Middle frontal gyrus (tissue), 1 donor: ENCODE measurements around the gene PLEKHA4.
"Not testable (repeated sequence)": the region's sequence is repeated elsewhere in the genome, so short reads cannot be mapped to it uniquely, and the experiment has no call there.

ENCODE experiments used
- DNase-seq: peaks from one replicate; pipeline ENCODE4 v3.0.0-alpha.2; 2015; ENCODE audit warnings: low spot score; ENCODE audit errors: extremely low spot score

Gene PLEKHA4

GRCh38 chr19:48867123-48867745 lies 1.2 kb downstream of the PLEKHA4 start:
- DNase-seq = no peak

GRCh38 chr19:48866692-48867091 lies 1.7 kb downstream of the PLEKHA4 start:
- DNase-seq = no peak

DNA sequence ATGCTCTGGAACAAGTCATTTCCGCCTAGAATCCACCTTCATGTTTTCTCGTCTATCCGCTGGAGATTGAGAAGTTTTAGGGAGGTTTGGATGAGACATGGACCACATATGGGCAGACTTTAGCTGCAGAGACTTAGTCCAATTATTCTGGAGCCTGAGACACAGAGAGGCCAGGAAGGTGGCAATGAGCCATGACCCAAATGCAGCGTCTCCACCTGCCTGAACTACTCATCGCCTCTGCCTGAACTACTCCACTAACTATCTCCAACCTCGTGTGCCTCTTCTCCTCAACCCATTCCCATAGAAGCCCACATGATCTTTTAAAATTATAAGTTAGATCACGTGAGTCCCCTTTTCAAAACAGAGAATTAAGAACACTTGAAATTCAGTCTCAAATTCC lies 5.6 kb downstream of the PLEKHA4 start:
- no peak for DNase-seq

DNA sequence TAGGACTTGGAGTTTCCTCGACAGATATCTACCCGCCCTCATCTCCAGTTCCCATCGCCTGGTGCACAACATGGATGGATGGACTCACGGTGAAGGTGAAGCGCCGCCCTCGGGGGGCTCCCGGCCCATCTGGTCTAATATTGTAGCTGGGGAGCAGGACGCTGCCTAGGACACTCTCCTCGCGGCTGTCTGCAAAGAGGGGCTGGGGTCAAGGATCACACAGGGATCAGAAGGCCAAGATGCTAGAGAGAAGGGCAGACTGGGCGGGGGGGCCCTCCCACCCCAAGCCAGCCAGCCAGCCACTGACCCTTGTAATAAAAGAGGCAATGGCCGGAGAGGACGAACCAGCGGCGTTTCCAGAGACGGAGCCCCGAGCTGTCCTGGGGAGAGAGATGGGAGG lies 7.1 kb downstream of the PLEKHA4 start:
- DNase-seq = no peak

GRCh38 chr19:48859711-48860572 lies 8.5 kb downstream of the PLEKHA4 start:
- no peak for DNase-seq

DNA sequence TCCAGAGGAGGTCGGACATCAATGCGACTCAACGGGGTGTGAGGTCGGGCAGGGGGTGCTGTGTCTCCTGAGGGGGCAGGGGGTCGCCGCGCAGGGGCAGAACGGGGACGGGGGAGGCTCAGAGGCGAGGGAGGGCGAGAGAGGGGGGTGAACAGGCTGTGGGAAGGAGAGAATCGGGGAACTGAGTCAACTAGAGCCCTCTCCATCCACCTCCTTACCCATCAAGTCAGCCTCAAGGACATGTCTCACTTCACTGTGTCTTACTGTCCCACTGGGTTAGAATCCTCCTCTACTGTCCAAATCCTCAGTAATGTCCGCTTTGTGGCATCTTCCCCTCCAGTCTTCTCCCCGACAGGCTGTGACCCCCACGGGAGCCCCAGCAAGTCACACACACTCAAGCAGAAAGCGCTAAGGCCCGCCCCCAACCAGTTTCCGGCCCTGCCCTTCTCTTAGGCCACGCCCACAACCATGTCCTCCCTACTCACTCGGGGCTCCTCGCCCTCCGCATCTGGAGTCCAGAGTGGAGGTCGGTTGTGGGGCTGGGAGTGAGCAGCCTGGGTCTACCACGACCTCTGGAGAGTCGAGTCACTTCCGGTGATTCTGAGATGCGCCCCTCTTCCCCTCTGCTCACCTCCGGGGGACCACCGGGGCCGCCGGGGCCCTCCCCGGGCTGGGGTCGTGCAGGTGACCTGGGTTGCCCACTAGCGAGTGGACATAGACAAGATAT lies 9.3 kb downstream of the PLEKHA4 start:
- DNase-seq = no peak

DNA sequence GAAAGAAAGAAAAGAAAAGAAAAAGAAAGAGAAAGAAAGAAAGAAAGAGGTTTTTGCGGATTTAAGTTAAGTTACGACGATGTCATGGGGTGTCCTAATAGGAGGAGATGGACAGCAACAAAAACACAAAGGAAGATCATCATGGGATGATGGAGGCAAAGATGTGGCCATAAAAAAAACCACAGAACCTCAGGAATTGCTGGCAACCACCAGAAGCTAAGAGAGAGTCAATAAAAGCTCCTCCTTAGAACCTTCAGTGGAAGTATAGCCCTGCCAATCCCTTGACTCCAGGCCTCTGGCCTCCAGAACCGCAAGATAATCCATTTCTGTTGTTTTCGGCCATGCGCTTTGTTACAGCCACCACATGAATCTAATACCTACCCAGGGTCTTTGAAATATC lies 11.5 kb downstream of the PLEKHA4 start:
- DNase-seq = no peak

DNA sequence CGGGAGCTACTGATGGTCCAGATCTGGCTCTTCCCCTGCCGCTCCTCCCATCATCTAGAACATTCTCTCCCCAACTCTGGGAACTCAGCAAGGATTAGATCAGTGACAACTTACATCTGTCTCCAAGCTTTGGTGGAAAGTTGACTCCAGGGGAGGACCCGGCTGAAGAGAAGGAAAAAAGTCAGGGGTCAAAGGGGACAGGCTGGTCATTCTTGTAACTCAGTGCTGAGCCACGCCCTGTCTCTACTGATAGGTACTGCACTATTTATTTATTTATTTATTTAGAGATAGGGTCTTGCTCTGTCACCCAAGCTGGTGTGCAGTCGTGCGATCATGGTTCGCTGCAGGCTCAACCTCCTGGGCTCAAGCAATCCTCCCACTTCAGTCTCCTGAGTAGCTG lies 14.3 kb downstream of the PLEKHA4 start:
- no peak for DNase-seq

DNA sequence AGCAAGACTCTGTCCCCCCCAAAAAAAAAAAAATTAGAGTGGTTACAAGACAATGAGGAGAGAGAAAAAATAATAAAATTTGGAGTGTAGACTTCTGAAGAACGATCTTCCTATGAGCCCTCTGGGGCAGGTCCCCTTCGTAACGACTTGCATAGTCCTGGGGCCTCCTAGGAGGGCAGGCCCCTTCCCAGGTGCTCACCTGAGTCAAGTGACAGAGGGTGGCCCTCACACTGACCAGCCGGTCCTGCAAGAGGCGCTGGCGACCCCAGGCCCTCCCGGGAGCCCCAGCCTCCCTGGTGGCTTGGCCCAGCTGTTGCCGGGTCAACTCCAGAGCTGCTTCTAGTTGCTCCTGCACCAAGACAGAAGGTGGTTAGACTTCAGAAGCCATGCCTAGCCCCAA lies 14.9 kb downstream of the PLEKHA4 start:
- DNase-seq = no peak

GRCh38 chr19:48852292-48852691 lies 16.1 kb downstream of the PLEKHA4 start:
- no peak for DNase-seq

DNA sequence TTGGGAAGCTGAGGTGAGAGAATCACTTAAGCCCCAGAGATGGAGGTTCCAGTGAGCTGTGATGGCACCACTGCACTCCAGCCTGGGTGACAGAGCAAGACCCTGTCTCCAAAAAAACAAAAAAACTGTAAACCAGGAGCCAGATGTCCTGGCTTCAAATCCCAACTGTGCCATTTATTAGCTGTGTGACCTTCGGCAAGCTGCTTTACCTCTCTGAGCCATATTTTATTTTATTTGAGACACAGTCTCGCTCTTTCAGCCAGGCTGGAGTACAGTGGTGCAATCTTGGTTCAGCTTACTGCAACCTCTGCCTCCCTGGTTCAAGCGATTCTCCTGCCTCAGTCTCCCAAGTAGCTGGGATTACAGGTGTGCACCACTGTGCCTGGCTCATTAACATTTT lies 21.8 kb downstream of the PLEKHA4 start:
- DNase-seq = not testable (repeated sequence)

- no peak for DNase-seq
Measured at GRCh38 chr19:48845384-48845783, 23.0 kb downstream of the PLEKHA4 start.

GRCh38 chr19:48844472-48844871 lies 23.9 kb downstream of the PLEKHA4 start:
- DNase-seq = no peak

GRCh38 chr19:48842789-48843162 lies 25.6 kb downstream of the PLEKHA4 start:
- peak; percentile 15 for DNase-seq

DNA sequence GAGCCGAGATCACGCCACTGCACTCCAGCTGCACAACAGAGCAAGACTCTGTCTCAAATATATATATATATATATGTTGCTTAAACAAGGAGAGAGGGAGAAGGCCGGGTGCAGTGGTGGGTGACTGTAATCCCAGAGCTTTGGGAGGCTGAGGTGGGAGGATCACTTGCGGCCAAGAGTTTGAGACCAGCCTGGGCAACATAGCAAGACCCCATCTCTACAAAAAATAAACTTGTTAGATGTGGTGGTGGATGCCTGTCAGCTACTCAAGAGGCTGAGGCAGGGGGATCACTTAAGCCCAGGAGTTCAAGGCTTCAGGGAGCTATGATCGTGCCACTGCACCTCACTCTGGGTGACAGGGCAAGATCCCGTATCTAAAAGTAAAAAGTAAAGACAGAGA lies 26.8 kb downstream of the PLEKHA4 start:
- DNase-seq = no peak

DNA sequence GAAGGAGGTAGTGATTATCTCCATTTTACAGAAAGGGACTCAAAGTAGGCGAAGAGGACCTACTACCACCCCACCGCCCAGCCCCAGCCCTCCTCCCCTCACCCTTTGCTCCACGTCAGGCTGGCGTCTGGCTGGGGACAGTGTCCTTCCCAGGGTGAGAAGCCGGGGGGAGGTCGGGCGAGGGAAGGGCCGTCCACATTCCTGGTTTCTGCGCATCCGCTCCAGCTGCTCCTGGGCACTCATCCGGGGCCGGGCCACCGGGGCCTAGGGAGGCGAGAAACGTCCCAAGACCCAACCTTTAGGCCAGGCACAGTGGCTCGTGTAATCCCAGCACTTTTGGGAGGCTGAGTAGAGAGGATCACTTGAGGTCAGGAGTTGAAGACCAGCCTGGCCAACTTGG lies 27.4 kb downstream of the PLEKHA4 start:
- DNase-seq = no peak

GRCh38 chr19:48837687-48838086 lies 30.7 kb downstream of the PLEKHA4 start:
- DNase-seq = no peak

DNA sequence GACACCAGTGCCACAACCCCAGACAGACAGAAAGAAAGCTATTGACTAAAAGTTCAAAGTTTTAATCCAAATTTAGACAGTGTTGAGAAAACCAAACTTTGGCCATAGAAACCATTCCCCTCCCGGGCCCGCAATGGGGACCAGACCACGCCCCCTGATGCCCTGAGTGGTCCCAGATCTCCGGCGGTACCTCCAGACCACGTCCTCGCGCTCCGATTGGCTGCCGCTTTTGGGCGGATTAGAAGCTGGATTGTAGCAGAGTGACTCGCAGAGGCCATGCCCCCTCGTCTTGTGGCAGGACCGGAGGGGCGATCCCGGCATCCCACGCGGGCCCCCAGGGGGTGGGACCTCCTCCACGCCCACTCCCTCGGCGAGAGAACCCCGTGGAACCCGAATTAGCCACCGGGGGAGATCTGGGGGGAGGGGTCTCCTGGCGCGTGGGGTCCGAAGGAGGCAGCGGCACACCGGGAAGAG lies 31.3 kb downstream of the PLEKHA4 start:
- peak; percentile 42 for DNase-seq

DNA sequence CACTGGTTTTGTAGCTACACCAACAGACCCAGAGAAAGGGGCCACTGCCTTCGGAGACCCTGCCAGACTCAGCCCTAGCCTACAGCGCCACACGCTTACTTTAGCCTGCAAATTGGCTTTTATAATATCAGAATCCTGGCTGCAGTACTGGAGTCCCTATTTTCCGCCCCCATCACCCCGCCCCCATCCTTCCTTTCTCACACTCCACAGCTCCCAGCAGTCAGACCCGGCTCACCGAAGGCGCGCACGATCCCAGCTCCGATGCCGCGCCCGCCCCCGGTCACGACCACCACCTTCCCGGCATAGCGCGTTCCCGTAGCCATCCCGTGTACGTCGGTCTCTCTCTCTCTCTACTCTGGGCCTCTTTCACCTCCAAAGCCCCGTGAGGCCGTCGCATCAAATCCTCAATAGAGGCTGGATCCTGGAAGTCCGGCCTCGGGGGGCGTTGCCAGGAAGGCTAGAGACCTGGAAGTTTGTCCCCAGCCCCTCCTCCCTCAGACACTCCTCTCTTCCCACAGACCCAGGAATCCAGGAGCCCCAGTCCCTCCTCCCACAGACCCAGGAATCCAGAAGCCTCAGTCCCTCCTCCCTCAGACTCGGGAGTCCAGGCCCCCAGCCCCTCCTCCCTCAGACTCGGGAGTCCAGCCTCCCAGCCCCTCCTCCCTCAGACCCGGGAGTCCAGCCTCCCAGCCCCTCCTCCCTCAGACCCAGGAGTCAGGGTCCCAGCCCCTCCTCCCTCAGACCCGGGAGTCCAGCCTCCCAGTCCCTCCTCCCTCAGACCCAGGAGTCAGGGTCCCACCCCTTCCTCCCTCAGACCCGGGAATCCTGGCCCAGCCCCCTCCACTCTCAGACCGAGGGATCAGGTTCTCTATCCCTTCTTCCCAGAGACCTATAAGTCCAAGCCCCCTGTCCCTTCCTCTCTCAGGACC lies 32.1 kb downstream of the PLEKHA4 start, which contains the start of gene HSD17B14:
HSD17B14 (minus strand) TSS at position 403 of the 929 bp plus-strand sequence; CDS start at position 323, 80 bp downstream.
- no peak for DNase-seq

DNA sequence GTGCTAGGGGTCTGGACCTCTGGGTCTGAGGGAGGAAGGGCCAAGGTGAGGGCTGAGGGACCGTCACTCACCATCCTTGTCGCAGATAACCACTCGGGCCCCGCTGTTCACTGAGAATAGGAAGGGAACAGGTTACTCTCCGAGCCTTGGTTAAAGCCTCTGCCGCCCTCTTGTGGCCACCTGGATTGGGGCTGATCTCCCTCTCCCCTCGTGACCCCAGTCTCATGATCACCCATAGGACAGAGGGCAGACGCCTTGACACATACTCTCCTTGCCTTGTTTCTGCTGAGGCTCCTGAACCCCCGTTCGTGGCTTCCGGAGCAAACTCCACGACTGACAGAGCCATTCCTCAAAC lies 32.7 kb downstream of the PLEKHA4 start:
- peak; percentile 79 for DNase-seq

- DNase-seq = no peak
Measured at GRCh38 chr19:48833977-48834376, 34.4 kb downstream of the PLEKHA4 start.
